IMR-90 (cell line): ENCODE results near the gene IER3. TPM values are rescaled to one million over a fixed set of nuclear protein-coding genes. Genes with fewer than 3 reads are reported as not detected.
A peak's percentile ranks its signal among the peaks of the same experiment; 100 is the strongest.

ENCODE experiments used
- ATAC-seq: fragments of 200-7000 bp; cut with Tn5 transposase; 2 replicates; pipeline ENCODE4 v1.9.1; 2020; ENCODE audit warnings: low read depth, mild to moderate bottlenecking, moderate library complexity
- BruUV-seq: library from RNA; stranded (reverse); fragments of 400-500 nt; replicated peaks from 2 replicates; lab custom pipeline; 2021; lab: Mats Ljungman, UMichigan
- CTCF ChIA-PET: fragments of 300-600 bp; formaldehyde crosslinking; extraction: SDS; loops from one replicate; lab custom pipeline; 2021; ENCODE audit warnings: antibody characterized with exemption; lab: Yijun Ruan, JAX
- POLR2A ChIA-PET: fragments of 300-600 bp; sonication (Branson Sonifier 250); formaldehyde crosslinking; loops from one replicate; lab custom pipeline; 2022; ENCODE audit warnings: antibody characterized with exemption; ENCODE audit not compliant: unreplicated experiment; lab: Charles Lee
- DNase-seq: peaks from one replicate; pipeline ENCODE4 v3.0.0; 2013
- H2AFZ ChIP-seq: replicated peaks from 2 replicates; pipeline ENCODE3; 2013; ENCODE audit warnings: low read length, mild to moderate bottlenecking; ENCODE audit not compliant: poor library complexity
- H2AK5ac ChIP-seq: 2 replicates; pipeline ENCODE4 v1.6.1; 2013; ENCODE audit warnings: low read depth, low read length, inconsistent platforms
- H2AK9ac ChIP-seq: replicated peaks from 2 replicates; pipeline ENCODE3; 2013; ENCODE audit warnings: mild to moderate bottlenecking, low read depth, low read length, moderate library complexity; ENCODE audit not compliant: poor library complexity
- H2BK120ac ChIP-seq: 2 replicates; pipeline ENCODE4 v1.6.1; 2013; ENCODE audit warnings: low read depth, low read length, inconsistent platforms
- H2BK15ac ChIP-seq: 3 replicates; pipeline ENCODE4 v1.6.1; 2013; ENCODE audit warnings: low read depth, low read length, inconsistent platforms
- H2BK20ac ChIP-seq: 2 replicates; pipeline ENCODE4 v1.6.1; 2013; ENCODE audit warnings: low read depth, mild to moderate bottlenecking, inconsistent platforms, low read length, moderate library complexity
- H2BK5ac ChIP-seq: 2 replicates; pipeline ENCODE4 v1.6.1; 2013; ENCODE audit warnings: mild to moderate bottlenecking, low read depth, low read length, inconsistent platforms; ENCODE audit not compliant: poor library complexity, severe bottlenecking
- H3K14ac ChIP-seq: replicated peaks from 2 replicates; pipeline ENCODE4 v1.6.1; 2013; ENCODE audit warnings: low read depth, low read length, inconsistent platforms
- H3K18ac ChIP-seq: 2 replicates; pipeline ENCODE4 v1.6.1; 2013; ENCODE audit warnings: low read depth, low read length, control low read depth
- H3K23ac ChIP-seq: 2 replicates; pipeline ENCODE4 v1.6.1; 2013; ENCODE audit warnings: low read depth, low read length, inconsistent platforms
- H3K27ac ChIP-seq: 2 replicates; pipeline ENCODE4 v1.5.1; 2013; ENCODE audit warnings: mild to moderate bottlenecking, control low read depth, low read length; ENCODE audit not compliant: insufficient read depth
- H3K27me3 ChIP-seq: 2 replicates; pipeline ENCODE4 v1.6.1; 2013; ENCODE audit warnings: low read length; ENCODE audit not compliant: control insufficient read depth, insufficient read depth
- H3K36me3 ChIP-seq: 2 replicates; pipeline ENCODE4 v1.6.1; 2013; ENCODE audit warnings: low read length, mixed read lengths; ENCODE audit not compliant: control insufficient read depth, insufficient read depth
- H3K4ac ChIP-seq: 2 replicates; pipeline ENCODE4 v1.6.1; 2013; ENCODE audit warnings: low read depth, low read length, inconsistent platforms
- H3K4me1 ChIP-seq: 2 replicates; pipeline ENCODE4 v1.6.1; 2013; ENCODE audit warnings: low read length, mixed read lengths; ENCODE audit not compliant: control insufficient read depth, insufficient read depth
- H3K4me2 ChIP-seq: 2 replicates; pipeline ENCODE4 v1.6.1; 2013; ENCODE audit warnings: low read depth, mild to moderate bottlenecking, control low read depth, low read length, moderate library complexity
- H3K4me3 ChIP-seq: 2 replicates; pipeline ENCODE4 v1.5.1; 2013; ENCODE audit warnings: low read depth, mild to moderate bottlenecking, control low read depth, low read length, moderate library complexity; ENCODE audit not compliant: insufficient read depth
- H3K56ac ChIP-seq: 2 replicates; pipeline ENCODE4 v1.6.1; 2013; ENCODE audit warnings: low read length, inconsistent platforms; ENCODE audit not compliant: insufficient read depth; ENCODE audit errors: extremely low read depth
- H3K79me1 ChIP-seq, 2 experiments: 2 replicates each; pipeline ENCODE4 v1.6.1; 2013; ENCODE audit warnings: low read length in 2 of 2, inconsistent platforms in 1 of 2, low read depth in 1 of 2
- H3K9ac ChIP-seq: 2 replicates; pipeline ENCODE4 v1.6.1; 2013; ENCODE audit warnings: low read depth, low read length, control low read depth
- H3K9me1 ChIP-seq: 2 replicates; pipeline ENCODE4 v1.6.1; 2013; ENCODE audit warnings: low read length, inconsistent platforms; ENCODE audit not compliant: insufficient read depth
- H3K9me3 ChIP-seq: 2 replicates; pipeline ENCODE4 v1.6.1; 2013; ENCODE audit warnings: low read length; ENCODE audit not compliant: control insufficient read depth, insufficient read depth
- H4K20me1 ChIP-seq: 2 replicates; pipeline ENCODE4 v1.6.1; 2013; ENCODE audit warnings: low read length, inconsistent platforms; ENCODE audit not compliant: insufficient read depth
- H4K5ac ChIP-seq: 2 replicates; pipeline ENCODE4 v1.6.1; 2013; ENCODE audit warnings: mild to moderate bottlenecking, low read depth, low read length, control low read depth
- H4K8ac ChIP-seq, 2 experiments: 2 replicates each; pipeline ENCODE4 v1.6.1; 2013; ENCODE audit warnings: low read depth in 2 of 2, low read length in 2 of 2, control low read depth in 1 of 2, inconsistent platforms in 1 of 2
- H4K91ac ChIP-seq: 2 replicates; pipeline ENCODE4 v1.6.1; 2013; ENCODE audit warnings: low read depth, low read length, inconsistent platforms; ENCODE audit not compliant: insufficient read depth
- BHLHE40 ChIP-seq: fragments of 150-350 bp; IDR thresholded peaks from 2 replicates; pipeline ENCODE4 v1.6.1; 2016; ENCODE audit warnings: mild to moderate bottlenecking, low read depth, low read length
- CEBPB ChIP-seq: IDR thresholded peaks from 2 replicates; pipeline ENCODE4 v1.6.1; 2012; ENCODE audit warnings: low read depth, low read length, improper control_type of control experiment
- CHD1 ChIP-seq: IDR thresholded peaks from 2 replicates; pipeline ENCODE4 v1.6.1; 2012; ENCODE audit warnings: low read depth, low read length, improper control_type of control experiment
- CTCF ChIP-seq: conservative IDR thresholded peaks from 2 replicates; pipeline ENCODE4 v1.5.1; 2012; ENCODE audit warnings: mild to moderate bottlenecking, low read depth, low read length, improper control_type of control experiment
- ELK1 ChIP-seq: fragments of 150-350 bp; IDR thresholded peaks from 2 replicates; pipeline ENCODE4 v1.6.1; 2016; ENCODE audit warnings: low read depth, mild to moderate bottlenecking, low read length, moderate library complexity, borderline replicate concordance
- FOS ChIP-seq: fragments of 150-350 bp; IDR thresholded peaks from 2 replicates; pipeline ENCODE4 v1.6.1; 2016; ENCODE audit warnings: low read depth, low read length
- MAFK ChIP-seq: IDR thresholded peaks from 2 replicates; pipeline ENCODE4 v1.6.1; 2012; ENCODE audit warnings: low read depth, low read length, improper control_type of control experiment
- MAZ ChIP-seq: IDR thresholded peaks from 2 replicates; pipeline ENCODE4 v1.6.1; 2012; ENCODE audit warnings: low read depth, mild to moderate bottlenecking, low read length, improper control_type of control experiment, moderate library complexity, borderline replicate concordance
- MXI1 ChIP-seq: IDR thresholded peaks from 2 replicates; pipeline ENCODE4 v1.6.1; 2012; ENCODE audit warnings: low read depth, mild to moderate bottlenecking, low read length, moderate library complexity, borderline replicate concordance
- NFE2L2 ChIP-seq: fragments of 150-350 bp; IDR thresholded peaks from 2 replicates; pipeline ENCODE4 v1.6.1; 2016; ENCODE audit warnings: low read depth, mild to moderate bottlenecking, low read length
- POLR2A ChIP-seq: IDR thresholded peaks from 2 replicates; pipeline ENCODE4 v1.6.1; 2012; ENCODE audit warnings: mild to moderate bottlenecking, low read depth, low read length
- RAD21 ChIP-seq: IDR thresholded peaks from 2 replicates; pipeline ENCODE4 v1.6.1; 2012; ENCODE audit warnings: low read length, improper control_type of control experiment
- RCOR1 ChIP-seq: IDR thresholded peaks from 2 replicates; pipeline ENCODE4 v1.6.1; 2012; ENCODE audit warnings: mild to moderate bottlenecking, low read length, improper control_type of control experiment; ENCODE audit not compliant: insufficient replicate concordance
- RFX5 ChIP-seq: IDR thresholded peaks from 2 replicates; pipeline ENCODE4 v1.8.0; 2012; ENCODE audit warnings: low read depth, mild to moderate bottlenecking, low read length, moderate library complexity
- SMC3 ChIP-seq: fragments of 150-350 bp; IDR thresholded peaks from 2 replicates; pipeline ENCODE4 v1.6.1; 2016; ENCODE audit warnings: low read depth, mild to moderate bottlenecking, antibody characterized with exemption, low read length, moderate library complexity
- USF2 ChIP-seq: fragments of 150-350 bp; IDR thresholded peaks from 2 replicates; pipeline ENCODE4 v1.6.1; 2017; ENCODE audit warnings: mild to moderate bottlenecking, antibody characterized with exemption, low read length, low read depth
- WGBS, 2 experiments: methylation state at CpG; one replicate each; pipeline versions ENCODE4 v1.1.5 to v1.1.7; 2013; ENCODE audit warnings: missing lambda C conversion rate in 2 of 2; ENCODE audit not compliant: insufficient read length in 1 of 2; ENCODE audit errors: extremely low coverage in 2 of 2; 5-methylcytosine and 5-hydroxymethylcytosine counted together
- dilution Hi-C: fragments of 300-500 bp; cut with HindIII; formaldehyde crosslinking; loops from one replicate; pipeline ENCODE4 v1.14.3; 2018; ENCODE audit warnings: low sequenced_read_pairs; ENCODE audit not compliant: unreplicated experiment
- in situ Hi-C: fragments of 300-500 bp; cut with MboI; formaldehyde crosslinking; loops from 3 replicates; pipeline ENCODE4 v1.14.3; 2019; ENCODE audit warnings: low sequenced_read_pairs, inconsistent platforms, mixed read lengths
- intact Hi-C: fragments of 100-400 bp; cut with micrococcal nuclease; formaldehyde crosslinking; loops from 2 replicates; pipeline ENCODE4 v1.10.0; 2022
- polyA plus RNA-seq, 3 experiments: library from polyadenylated mRNA; depleted of rRNA; stranded (reverse); fragments of >200 nt; gene quantifications; 2 replicates each; pipeline ENCODE4 v1.2.3, GENCODE V29; 2012; ENCODE audit warnings: low replicate concordance in 1 of 3
- total RNA-seq: library from RNA; depleted of rRNA; stranded (reverse); fragments of >200 nt; gene quantifications from 2 replicates; pipeline ENCODE4 v1.2.3, GENCODE V29; 2012

Gene IER3
- total and polyA plus RNA-seq, 2 of the 4 experiments (the other 2 are of a cell fraction), result 38.4 to 159 TPM

GRCh38 chr6:30747300-30747687 lies 2.9 kb upstream of the IER3 start:
- Histone ChIP-seq H2AK5ac (peak overlapping the region; percentile 93), H3K9ac (no peak overlapping the region), H4K8ac (peak overlapping the region; percentile 70 to 76; a peak in 3 of 4 replicates), H3K56ac (no peak overlapping the region), H2BK5ac (peak overlapping the region; percentile 71), H2AFZ (no peak overlapping the region), H4K91ac (peak overlapping the region; percentile 27), H3K4me2 (no peak overlapping the region), H3K9me3 (no peaks in the 10 kb centered on the region), H3K9me1 (peaks cover 23% of the 10 kb centered on the region), H3K18ac (peak overlapping the region; percentile 87; the same call in 1 of the 2 replicates), H3K4me1 (peaks cover 29% of the 10 kb centered on the region), H3K4ac (peak overlapping the region; percentile 64), H2AK9ac (peak overlapping the region; percentile 48), H3K14ac (peak overlapping the region; percentile 86), H2BK15ac (peak overlapping the region; percentile 63; the same call in 2 of the 3 replicates), H3K23ac (peak overlapping the region; percentile 81), H2BK20ac (peak overlapping the region; percentile 60), H3K36me3 (peaks cover 10% of the 10 kb centered on the region), H4K20me1 (peaks cover 15% of the 10 kb centered on the region), H3K4me3 (no peak overlapping the region), H4K5ac (peak overlapping the region; percentile 44; the same call in 1 of the 2 replicates), H3K27me3 (no peaks in the 10 kb centered on the region), H2BK120ac (peak overlapping the region; percentile 97), H3K79me1 (peaks cover 16 to 51% of the 10 kb centered on the region in 2 experiments), H3K27ac (peak overlapping the region; percentile 20; the same call in 1 of the 2 replicates)
- TF ChIP-seq CEBPB (no peak), FOS (no peak), POLR2A (no peak), MAFK (no peak), RCOR1 (no peak), NFE2L2 (no peak), MAZ (no peak), ELK1 (no peak), BHLHE40 (no peak), RFX5 (no peak), MXI1 (no peak), CHD1 (no peak), SMC3 (no peak), RAD21 (no peak), USF2 (no peak), CTCF (no peak)
- DNase-seq (peak; percentile 33), ATAC-seq (no peak)
- in situ Hi-C loops (loop anchor here (5.0 kb wide), 1 partner anchor 75 kb away; no protein-coding TSS in a partner anchor), dilution Hi-C loops (no loop called here), intact Hi-C loops (no loop called here)
- ChIA-PET POLR2A (interaction anchor here (0.6 kb wide), 1 partner anchor 32 kb away, joined by 3 read pairs; no protein-coding TSS in a partner anchor), CTCF (no interaction called here)
- WGBS, 2 experiments, result 67% methylated on average over 1 of the region's 1 CpG; no CpG with 5 or more reads in 1 of the 2 experiments
- no TSS peak for BruUV-seq
